Measurements from ENCODE around the gene PDCD6IP. TPM values are rescaled to one million over a fixed set of nuclear protein-coding genes. Genes with fewer than 3 reads are reported as not detected.

The PDCD6IP gene
- total RNA-seq, 4 donors from 2014 or later = 105 to 424 (median 167) TPM

DNA sequence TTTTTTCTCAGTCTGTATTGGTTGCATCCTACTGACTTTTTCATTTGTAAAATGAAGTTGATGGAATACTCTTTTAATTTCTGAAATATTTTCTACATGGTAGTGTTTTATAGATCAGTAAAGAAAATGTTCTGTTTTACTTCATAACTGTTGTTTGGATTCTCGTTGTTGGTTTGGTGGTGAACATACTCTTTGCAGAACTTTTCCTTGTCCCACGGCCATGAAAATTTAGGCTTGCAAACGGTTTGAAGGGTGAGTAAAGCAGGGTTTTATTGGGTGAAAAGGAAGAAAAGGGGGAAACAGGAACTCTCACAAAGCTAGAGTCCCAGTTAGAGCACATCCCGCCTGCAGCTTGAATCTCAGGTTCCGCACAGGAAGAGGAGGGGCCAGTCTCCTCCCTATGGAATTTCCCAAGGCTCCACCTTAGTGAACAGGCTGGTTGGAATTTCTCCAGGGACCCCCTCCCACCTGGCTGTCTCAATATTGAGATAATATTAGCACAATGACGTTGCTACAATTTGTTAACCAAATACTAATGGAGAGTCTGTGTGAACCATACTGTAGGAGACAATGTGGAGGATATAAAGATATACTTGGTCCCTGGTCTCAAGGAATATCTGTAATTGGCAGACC, 5.6 kb downstream of the PDCD6IP start:
- peaks cover 11 to 42% of the 10 kb centered on the region in 2 donors for H3K4me1 ChIP-seq
- no peak for TF ChIP-seq POLR2A (IDR thresholded peaks at IDR 0.05)
- TF ChIP-seq, protein P1, sequence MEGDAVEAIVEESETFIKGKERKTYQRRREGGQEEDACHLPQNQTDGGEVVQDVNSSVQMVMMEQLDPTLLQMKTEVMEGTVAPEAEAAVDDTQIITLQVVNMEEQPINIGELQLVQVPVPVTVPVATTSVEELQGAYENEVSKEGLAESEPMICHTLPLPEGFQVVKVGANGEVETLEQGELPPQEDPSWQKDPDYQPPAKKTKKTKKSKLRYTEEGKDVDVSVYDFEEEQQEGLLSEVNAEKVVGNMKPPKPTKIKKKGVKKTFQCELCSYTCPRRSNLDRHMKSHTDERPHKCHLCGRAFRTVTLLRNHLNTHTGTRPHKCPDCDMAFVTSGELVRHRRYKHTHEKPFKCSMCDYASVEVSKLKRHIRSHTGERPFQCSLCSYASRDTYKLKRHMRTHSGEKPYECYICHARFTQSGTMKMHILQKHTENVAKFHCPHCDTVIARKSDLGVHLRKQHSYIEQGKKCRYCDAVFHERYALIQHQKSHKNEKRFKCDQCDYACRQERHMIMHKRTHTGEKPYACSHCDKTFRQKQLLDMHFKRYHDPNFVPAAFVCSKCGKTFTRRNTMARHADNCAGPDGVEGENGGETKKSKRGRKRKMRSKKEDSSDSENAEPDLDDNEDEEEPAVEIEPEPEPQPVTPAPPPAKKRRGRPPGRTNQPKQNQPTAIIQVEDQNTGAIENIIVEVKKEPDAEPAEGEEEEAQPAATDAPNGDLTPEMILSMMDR (IDR thresholded peaks at IDR 0.05) = no peak
- intact Hi-C loops (cut with DNase I) = no loop called here
- H3K27me3 ChIP-seq = no peaks in the 10 kb centered on the region
- DNase-seq = no peak
- WGBS, 2 donors = 90 to 98% methylated on average over 6 of the region's 6 CpGs
- no peaks in the 10 kb centered on the region for H3K9me3 ChIP-seq
- H3K27ac ChIP-seq = no peak overlapping the region
- H3K36me3 ChIP-seq = peaks cover 0 to 3% of the 10 kb centered on the region in 2 donors
- no peak overlapping the region for H3K4me3 ChIP-seq (replicated peaks in 1 of 3)

DNA sequence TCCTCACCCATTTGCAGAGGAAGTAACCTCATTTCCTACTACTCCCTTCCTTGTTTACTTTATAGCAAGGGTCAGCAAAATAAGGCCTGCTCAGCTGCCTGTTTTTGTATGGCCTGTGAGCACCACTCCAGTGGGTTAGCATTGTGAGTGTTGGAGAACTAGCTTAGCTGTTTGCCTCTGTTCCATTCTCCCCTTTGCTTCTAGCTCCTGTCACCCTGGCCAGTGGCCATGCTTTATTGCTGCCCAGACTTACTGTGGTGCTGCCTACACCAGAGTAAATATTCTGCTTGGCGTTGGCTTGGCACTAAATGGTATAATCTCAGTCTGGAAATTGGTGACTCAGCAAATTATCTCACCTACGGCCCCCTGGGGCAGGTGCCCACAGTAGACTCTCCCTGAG, 8.8 kb downstream of the PDCD6IP start:
- peak in 1 of 2 donors; percentile 22 for DNase-seq
- H3K4me3 ChIP-seq (replicated peaks in 1 of 3) = no peak overlapping the region
- H3K9me3 ChIP-seq = no peaks in the 10 kb centered on the region
- H3K4me1 ChIP-seq = peaks cover 14 to 34% of the 10 kb centered on the region in 2 donors
- H3K27ac ChIP-seq = peak overlapping the region in 2 of 3 donors; percentile 7 to 37
- peaks cover 0 to 3% of the 10 kb centered on the region in 2 donors for H3K36me3 ChIP-seq
- H3K27me3 ChIP-seq = no peaks in the 10 kb centered on the region
- TF ChIP-seq POLR2A (IDR thresholded peaks at IDR 0.05) = no peak
- TF ChIP-seq, protein P1 (IDR thresholded peaks at IDR 0.05) = no peak
- intact Hi-C loops (cut with DNase I) = no loop called here
- WGBS, 2 donors = 46 to 48% methylated on average over 2 of the region's 2 CpGs

DNA sequence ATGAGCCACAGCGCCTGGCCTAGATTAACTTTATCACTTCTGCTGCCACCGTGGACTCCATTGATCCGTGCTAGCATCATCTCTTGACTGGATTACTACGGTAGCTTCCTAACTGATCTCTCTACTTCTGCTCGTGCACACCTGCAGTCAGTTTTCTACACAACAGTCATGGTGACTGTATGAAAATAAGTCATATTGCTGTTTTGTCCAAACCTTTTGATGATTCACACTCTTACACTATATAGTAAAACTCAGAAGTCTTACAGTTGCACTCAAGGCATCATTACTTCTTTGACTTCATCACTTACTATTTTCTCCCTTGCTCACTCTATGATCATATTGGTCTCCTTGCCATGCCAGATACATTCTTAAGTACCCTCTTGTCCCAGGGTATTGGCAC, 10.1 kb downstream of the PDCD6IP start:
- Histone ChIP-seq H3K4me1 (peaks cover 14 to 34% of the 10 kb centered on the region in 2 donors), H3K4me3 (replicated peaks in 1 of 3) (no peak overlapping the region), H3K27ac (no peak overlapping the region), H3K9me3 (no peaks in the 10 kb centered on the region), H3K36me3 (no peaks in the 10 kb centered on the region), H3K27me3 (no peaks in the 10 kb centered on the region)
- intact Hi-C loops (cut with DNase I) = no loop called here
- no peak for DNase-seq
- WGBS, 2 donors = 90 to 96% methylated on average over 5 of the region's 5 CpGs
- no peak for TF ChIP-seq POLR2A (IDR thresholded peaks at IDR 0.05)
- TF ChIP-seq, protein P1 (IDR thresholded peaks at IDR 0.05) = no peak

DNA sequence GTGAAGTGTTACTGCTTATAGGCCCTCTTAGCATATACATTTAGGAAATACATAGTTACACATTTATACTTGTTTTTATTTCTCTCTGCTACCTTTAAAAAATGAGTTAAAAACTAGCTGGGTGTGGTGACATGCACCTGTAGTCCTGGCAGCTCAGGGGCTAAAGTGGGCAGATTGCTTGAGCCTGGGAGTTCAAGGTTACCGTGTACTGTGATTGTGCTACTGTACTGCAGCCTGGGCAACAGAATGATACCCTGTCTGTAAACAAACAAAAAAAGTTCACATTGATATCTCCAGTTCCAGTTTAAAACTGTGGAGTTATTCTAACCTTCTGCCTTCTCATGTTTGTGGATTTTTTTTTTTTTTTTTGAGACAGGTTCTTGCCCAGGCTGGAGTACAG, 12.1 kb downstream of the PDCD6IP start:
- Histone ChIP-seq H3K9me3 (no peaks in the 10 kb centered on the region), H3K27ac (no peak overlapping the region), H3K27me3 (no peaks in the 10 kb centered on the region), H3K36me3 (no peaks in the 10 kb centered on the region), H3K4me1 (peaks cover 14 to 34% of the 10 kb centered on the region in 2 donors), H3K4me3 (replicated peaks in 1 of 3) (no peak overlapping the region)
- intact Hi-C loops (cut with DNase I) = no loop called here
- DNase-seq = no peak
- 93 to 96% methylated on average over 1 of the region's 1 CpG for WGBS, 2 donors
- TF ChIP-seq, protein P1 (IDR thresholded peaks at IDR 0.05) = no peak
- no peak for TF ChIP-seq POLR2A (IDR thresholded peaks at IDR 0.05)

DNA sequence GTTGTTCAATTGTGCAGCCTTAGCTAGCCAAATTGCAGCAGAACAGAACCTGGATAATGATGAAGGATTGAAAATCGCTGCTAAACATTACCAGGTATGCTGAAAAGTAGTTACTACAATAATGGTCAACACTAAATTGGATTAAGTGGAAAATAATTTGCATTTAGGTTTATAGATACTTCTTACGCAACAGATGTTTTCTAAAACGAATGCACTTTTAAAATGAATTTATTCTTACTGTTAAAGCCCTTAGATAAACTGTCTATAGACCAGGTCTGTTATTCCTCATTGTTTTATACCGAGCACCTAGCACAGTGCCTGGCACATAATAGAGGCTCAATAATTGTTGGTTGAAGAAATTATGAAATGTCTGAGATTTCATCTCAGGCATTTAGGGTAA, 23.6 kb downstream of the PDCD6IP start:
- intact Hi-C loops (cut with DNase I) = no loop called here
- Histone ChIP-seq H3K27me3 (no peaks in the 10 kb centered on the region), H3K4me1 (no peaks in the 10 kb centered on the region), H3K4me3 (replicated peaks in 1 of 3) (no peak overlapping the region), H3K36me3 (peaks cover 5 to 6% of the 10 kb centered on the region in 2 donors), H3K9me3 (no peaks in the 10 kb centered on the region), H3K27ac (no peak overlapping the region)
- DNase-seq = no peak
- 96 to 97% methylated on average over 4 of the region's 4 CpGs for WGBS, 2 donors
- no peak for TF ChIP-seq POLR2A (IDR thresholded peaks at IDR 0.05)
- TF ChIP-seq, protein P1 (IDR thresholded peaks at IDR 0.05) = no peak
